Uterus (tissue), 2 donors: ENCODE results near the gene GJB6.

Experiments
- POLR2A ChIP-seq, 2 donors: fragments of 450-650 bp; IDR thresholded peaks; one replicate each; pipeline ENCODE4 v1.6.1; 2016; ENCODE audit warnings: antibody characterized with exemption in 2 of 2, mild to moderate bottlenecking in 1 of 2, moderate library complexity in 1 of 2
- TF ChIP-seq, protein P1 (sequence below), 4 experiments: fragments of 200-600 bp in 2 of 4; fragments of 450-650 bp in 2 of 4; sonication (generic) in 2 of 4; IDR thresholded peaks; one replicate each; pipeline ENCODE4 v1.5.1; 2016 to 2019; ENCODE audit warnings: antibody characterized with exemption in 4 of 4, mild to moderate bottlenecking in 2 of 4, moderate library complexity in 1 of 4

DNA sequence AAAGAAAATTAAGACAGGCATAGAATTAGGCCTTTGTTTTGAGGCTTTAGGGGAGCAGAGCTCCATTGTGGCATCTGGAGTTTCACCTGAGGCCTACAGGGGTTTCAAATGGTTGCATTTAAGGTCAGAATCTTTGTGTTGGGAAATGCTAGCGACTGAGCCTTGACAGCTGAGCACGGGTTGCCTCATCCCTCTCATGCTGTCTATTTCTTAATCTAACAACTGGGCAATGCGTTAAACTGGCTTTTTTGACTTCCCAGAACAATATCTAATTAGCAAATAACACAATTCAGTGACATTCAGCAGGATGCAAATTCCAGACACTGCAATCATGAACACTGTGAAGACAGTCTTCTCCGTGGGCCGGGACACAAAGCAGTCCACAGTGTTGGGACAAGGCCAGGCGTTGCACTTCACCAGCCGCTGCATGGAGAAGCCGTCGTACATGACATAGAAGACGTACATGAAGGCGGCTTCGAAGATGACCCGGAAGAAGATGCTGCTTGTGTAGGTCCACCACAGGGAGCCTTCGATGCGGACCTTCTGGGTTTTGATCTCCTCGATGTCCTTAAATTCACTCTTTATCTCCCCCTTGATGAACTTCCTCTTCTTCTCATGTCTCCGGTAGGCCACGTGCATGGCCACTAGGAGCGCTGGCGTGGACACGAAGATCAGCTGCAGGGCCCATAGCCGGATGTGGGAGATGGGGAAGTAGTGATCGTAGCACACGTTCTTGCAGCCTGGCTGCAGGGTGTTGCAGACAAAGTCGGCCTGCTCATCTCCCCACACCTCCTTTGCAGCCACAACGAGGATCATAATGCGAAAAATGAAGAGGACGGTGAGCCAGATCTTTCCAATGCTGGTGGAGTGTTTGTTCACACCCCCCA, 43.2 kb downstream of the GJB6 start:
- TF ChIP-seq, protein P1, sequence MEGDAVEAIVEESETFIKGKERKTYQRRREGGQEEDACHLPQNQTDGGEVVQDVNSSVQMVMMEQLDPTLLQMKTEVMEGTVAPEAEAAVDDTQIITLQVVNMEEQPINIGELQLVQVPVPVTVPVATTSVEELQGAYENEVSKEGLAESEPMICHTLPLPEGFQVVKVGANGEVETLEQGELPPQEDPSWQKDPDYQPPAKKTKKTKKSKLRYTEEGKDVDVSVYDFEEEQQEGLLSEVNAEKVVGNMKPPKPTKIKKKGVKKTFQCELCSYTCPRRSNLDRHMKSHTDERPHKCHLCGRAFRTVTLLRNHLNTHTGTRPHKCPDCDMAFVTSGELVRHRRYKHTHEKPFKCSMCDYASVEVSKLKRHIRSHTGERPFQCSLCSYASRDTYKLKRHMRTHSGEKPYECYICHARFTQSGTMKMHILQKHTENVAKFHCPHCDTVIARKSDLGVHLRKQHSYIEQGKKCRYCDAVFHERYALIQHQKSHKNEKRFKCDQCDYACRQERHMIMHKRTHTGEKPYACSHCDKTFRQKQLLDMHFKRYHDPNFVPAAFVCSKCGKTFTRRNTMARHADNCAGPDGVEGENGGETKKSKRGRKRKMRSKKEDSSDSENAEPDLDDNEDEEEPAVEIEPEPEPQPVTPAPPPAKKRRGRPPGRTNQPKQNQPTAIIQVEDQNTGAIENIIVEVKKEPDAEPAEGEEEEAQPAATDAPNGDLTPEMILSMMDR (IDR thresholded peaks at IDR 0.05) = no peak
- TF ChIP-seq POLR2A (IDR thresholded peaks at IDR 0.05) = no peak
